OCI-LY1 (cell line): Measurements from ENCODE around the gene CEACAM1.

Experiments
- H2AFZ ChIP-seq: fragments of 200-600 bp; sonication (generic), shearing (Covaris generic); 2 replicates; pipeline ENCODE4 v1.6.0; 2014; ENCODE audit warnings: antibody characterized with exemption, mild to moderate bottlenecking, low read length
- H3F3A ChIP-seq: fragments of 200-600 bp; sonication (generic), shearing (Covaris generic); 2 replicates; pipeline ENCODE4 v1.6.0; 2014; ENCODE audit warnings: mild to moderate bottlenecking, antibody characterized with exemption, low read length, moderate library complexity; ENCODE audit not compliant: insufficient read depth
- H3K27ac ChIP-seq: fragments of 200-600 bp; sonication (generic); 2 replicates; pipeline ENCODE4 v1.5.1; 2014; ENCODE audit warnings: low read length, mixed run types, mild to moderate bottlenecking, low read depth; ENCODE audit not compliant: poor library complexity, severe bottlenecking
- H3K27me3 ChIP-seq: fragments of 200-600 bp; sonication (generic); 2 replicates; pipeline ENCODE4 v1.6.0; 2014; ENCODE audit warnings: antibody characterized with exemption, mild to moderate bottlenecking, low read length, moderate library complexity; ENCODE audit not compliant: insufficient read depth
- H3K36me3 ChIP-seq: fragments of 200-600 bp; sonication (generic); 2 replicates; pipeline ENCODE4 v1.6.1; 2014; ENCODE audit warnings: mild to moderate bottlenecking, antibody characterized with exemption, low read length, moderate library complexity, mixed read lengths; ENCODE audit not compliant: insufficient read depth
- H3K4me1 ChIP-seq: fragments of 200-600 bp; sonication (generic); 2 replicates; pipeline ENCODE4 v1.5.1; 2014; ENCODE audit warnings: mild to moderate bottlenecking, low read length, moderate library complexity; ENCODE audit not compliant: insufficient read depth, severe bottlenecking
- H3K4me2 ChIP-seq: fragments of 200-600 bp; sonication (generic), shearing (Covaris generic); 2 replicates; pipeline ENCODE4 v1.6.1; 2014; ENCODE audit warnings: low read length
- H3K4me3 ChIP-seq: fragments of 200-600 bp; sonication (generic); 2 replicates; pipeline ENCODE4 v1.5.1; 2014; ENCODE audit warnings: low read length, low read depth, mild to moderate bottlenecking, mixed read lengths; ENCODE audit not compliant: poor library complexity, severe bottlenecking
- H3K79me2 ChIP-seq: fragments of 200-600 bp; shearing (Covaris generic); 2 replicates; pipeline ENCODE4 v1.6.1; 2016; ENCODE audit warnings: mixed run types, low read length, mixed read lengths; ENCODE audit not compliant: insufficient read depth
- H3K9ac ChIP-seq: fragments of 200-600 bp; sonication (generic), shearing (Covaris generic); 2 replicates; pipeline ENCODE4 v1.6.1; 2014; ENCODE audit warnings: mild to moderate bottlenecking, low read length, mixed read lengths
- H3K9me2 ChIP-seq: fragments of 200-600 bp; sonication (generic), shearing (Covaris generic); 2 replicates; pipeline ENCODE4 v1.6.1; 2014; ENCODE audit warnings: low read depth, mild to moderate bottlenecking, low read length, mixed read lengths
- H3K9me3 ChIP-seq: fragments of 200-600 bp; shearing (Covaris generic); 2 replicates; pipeline ENCODE4 v1.6.1; 2014; ENCODE audit warnings: low read length, mixed read lengths
- H4K20me1 ChIP-seq: fragments of 200-600 bp; sonication (generic), shearing (Covaris generic); 2 replicates; pipeline ENCODE4 v1.6.0; 2016; ENCODE audit warnings: mild to moderate bottlenecking, low read length; ENCODE audit not compliant: insufficient read depth
- CTCF ChIP-seq: fragments of 200-600 bp; sonication (generic), shearing (Covaris generic); IDR thresholded peaks from 2 replicates; pipeline ENCODE4 v1.5.1; 2017; ENCODE audit warnings: mild to moderate bottlenecking, antibody characterized with exemption, low read length, moderate library complexity, mixed read lengths
- EZH2 ChIP-seq: fragments of 200-600 bp; sonication (generic), shearing (Covaris generic); IDR thresholded peaks from 2 replicates; pipeline ENCODE4 v1.8.0; 2017; ENCODE audit warnings: borderline replicate concordance, mixed run types, mild to moderate bottlenecking, antibody characterized with exemption, low read length, moderate library complexity, mixed read lengths

CEACAM1 gene

GRCh38 chr19:42459926-42460325, 68.4 kb downstream of the CEACAM1 start:
- H3F3A ChIP-seq = 0 out of 2 replicates have a peak, but pooled peaks cover 3% of the 10 kb centered on the region
- H3K9me3 ChIP-seq = no peaks in the 10 kb centered on the region
- H3K9ac ChIP-seq = no peak overlapping the region
- H3K79me2 ChIP-seq = no peaks in the 10 kb centered on the region
- H3K4me2 ChIP-seq = no peak overlapping the region
- H3K36me3 ChIP-seq = no peaks in the 10 kb centered on the region
- no peak for TF ChIP-seq CTCF
- TF ChIP-seq EZH2 = no peak
- no peaks in the 10 kb centered on the region for H4K20me1 ChIP-seq
- no peak overlapping the region for H3K4me3 ChIP-seq
- no peaks in the 10 kb centered on the region for H3K27me3 ChIP-seq
- peaks cover 30% of the 10 kb centered on the region for H3K4me1 ChIP-seq
- H2AFZ ChIP-seq = no peak overlapping the region
- H3K27ac ChIP-seq = no peak overlapping the region
- no peaks in the 10 kb centered on the region for H3K9me2 ChIP-seq
